H1 (cell line): ENCODE measurements around the gene PDE2A. TPM values are rescaled to one million over a fixed set of nuclear protein-coding genes. Genes with fewer than 3 reads are reported as not detected.

Experiments used
- CTCF ChIA-PET: fragments of 300-600 bp; sonication (Branson Sonifier 250); formaldehyde crosslinking; loops from one replicate; lab custom pipeline; 2021; ENCODE audit not compliant: partially characterized antibody; lab: Charles Lee
- POLR2A ChIA-PET: fragments of 300-600 bp; sonication (Branson Sonifier 250); formaldehyde crosslinking; loops from one replicate; lab custom pipeline; 2021; ENCODE audit warnings: inconsistent platforms; ENCODE audit not compliant: partially characterized antibody; lab: Charles Lee
- DNase-seq, 2 experiments: peaks; one replicate each; pipeline versions ENCODE4 v3.0.0 to v3.0.0-alpha.2; 2010 to 2022; ENCODE audit warnings: low spot score in 2 of 2, low read depth in 1 of 2, mixed read lengths in 1 of 2
- FAIRE-seq: peaks from 2 replicates; lab custom pipeline; 2011; peaks lifted over from hg19 to GRCh38; lab: Jason Lieb, UNC
- H2AFZ ChIP-seq: 2 replicates; pipeline ENCODE4 v1.8.1; 2012; ENCODE audit warnings: low read length, inconsistent platforms
- H2AK5ac ChIP-seq: 2 replicates; pipeline ENCODE4 v1.6.1; 2013; ENCODE audit warnings: low read depth, low read length
- H2BK120ac ChIP-seq: replicated peaks from 2 replicates; pipeline ENCODE3; 2013; ENCODE audit warnings: low read depth, low read length, inconsistent platforms
- H2BK12ac ChIP-seq: 2 replicates; pipeline ENCODE4 v1.6.1; 2013; ENCODE audit warnings: low read depth, low read length
- H2BK15ac ChIP-seq: 2 replicates; pipeline ENCODE4 v1.6.1; 2013; ENCODE audit warnings: low read length
- H2BK20ac ChIP-seq: 2 replicates; pipeline ENCODE4 v1.6.1; 2013; ENCODE audit warnings: low read length
- H2BK5ac ChIP-seq: 2 replicates; pipeline ENCODE4 v1.6.1; 2013; ENCODE audit warnings: low read depth, low read length
- H3K14ac ChIP-seq: 2 replicates; pipeline ENCODE4 v1.6.1; 2013; ENCODE audit warnings: inconsistent platforms; ENCODE audit not compliant: insufficient read length
- H3K18ac ChIP-seq: 2 replicates; pipeline ENCODE4 v1.6.1; 2013; ENCODE audit warnings: low read length; ENCODE audit errors: extremely low read depth
- H3K23ac ChIP-seq: 2 replicates; pipeline ENCODE4 v1.6.1; 2013; ENCODE audit warnings: inconsistent platforms; ENCODE audit not compliant: insufficient read length
- H3K23me2 ChIP-seq: 2 replicates; pipeline ENCODE4 v1.6.1; 2013; ENCODE audit warnings: low read depth, low read length
- H3K27ac ChIP-seq: 2 replicates; pipeline ENCODE4 v1.6.1; 2011; ENCODE audit warnings: low read depth, low read length, inconsistent platforms
- H3K27me3 ChIP-seq, 4 experiments: replicated peaks in 1 of 4; 1 replicate in 1 of 4; 2 replicates in 3 of 4; pipeline versions ENCODE4 v1.6.1 to v1.8.1; 2011 to 2013; ENCODE audit warnings: low read length in 3 of 4, mild to moderate bottlenecking in 3 of 4, inconsistent platforms in 2 of 4, mixed read lengths in 2 of 4, moderate library complexity in 1 of 4; ENCODE audit not compliant: control insufficient read depth in 3 of 4, insufficient read depth in 3 of 4; ENCODE audit errors: extremely low read depth in 1 of 4
- H3K36me3 ChIP-seq, 4 experiments: 2 replicates each; pipeline versions ENCODE4 v1.6.1 to v1.8.1; 2011 to 2013; ENCODE audit warnings: mild to moderate bottlenecking in 4 of 4, low read length in 3 of 4, moderate library complexity in 2 of 4, control low read depth in 1 of 4, inconsistent platforms in 1 of 4; ENCODE audit not compliant: insufficient read depth in 4 of 4, control insufficient read depth in 2 of 4
- H3K4ac ChIP-seq: replicated peaks from 2 replicates; pipeline ENCODE3; 2013; ENCODE audit warnings: low read length, low read depth, mixed read lengths, inconsistent platforms; ENCODE audit not compliant: insufficient read length
- H3K4me1 ChIP-seq, 4 experiments: replicated peaks in 1 of 4; 1 replicate in 1 of 4; 2 replicates in 3 of 4; pipeline versions ENCODE4 v1.6.1 to v1.8.1; 2011 to 2013; ENCODE audit warnings: low read length in 3 of 4, inconsistent platforms in 2 of 4, mixed read lengths in 1 of 4; ENCODE audit not compliant: insufficient read depth in 4 of 4, control insufficient read depth in 3 of 4
- H3K4me2 ChIP-seq, 2 experiments: 2 replicates each; pipeline versions ENCODE4 v1.6.1 to v1.8.1; 2011 to 2013; ENCODE audit warnings: low read depth in 2 of 2, low read length in 2 of 2, control low read depth in 1 of 2, inconsistent platforms in 1 of 2, mild to moderate bottlenecking in 1 of 2; ENCODE audit not compliant: insufficient read depth in 1 of 2
- H3K4me3 ChIP-seq, 4 experiments: fragments of 200-600, 300-600 bp in 1 of 4; sonication (generic), shearing (Covaris generic), sonication (Bioruptor Twin) in 1 of 4; 2 replicates each; pipeline versions ENCODE4 v1.5.1 to v1.8.1; 2011 to 2016; ENCODE audit warnings: low read length in 4 of 4, low read depth in 3 of 4, control low read depth in 2 of 4, inconsistent platforms in 2 of 4, mild to moderate bottlenecking in 2 of 4, mixed read lengths in 1 of 4, moderate library complexity in 1 of 4; ENCODE audit not compliant: insufficient read depth in 2 of 4; ENCODE audit errors: extremely low read depth in 1 of 4
- H3K56ac ChIP-seq: replicated peaks from 2 replicates; pipeline ENCODE3; 2013; ENCODE audit warnings: low read depth, mild to moderate bottlenecking, mixed read lengths, low read length, inconsistent platforms; ENCODE audit not compliant: insufficient read length
- H3K79me1 ChIP-seq: 2 replicates; pipeline ENCODE4 v1.6.1; 2013; ENCODE audit warnings: low read depth, low read length, control low read depth
- H3K79me2 ChIP-seq, 2 experiments: 2 replicates each; pipeline versions ENCODE4 v1.6.1 to v1.8.1; 2012 to 2013; ENCODE audit warnings: low read length in 2 of 2, mild to moderate bottlenecking in 2 of 2, inconsistent platforms in 1 of 2; ENCODE audit not compliant: insufficient read depth in 2 of 2, control insufficient read depth in 1 of 2
- H3K9ac ChIP-seq, 4 experiments: replicated peaks in 1 of 4; 1 replicate in 1 of 4; 2 replicates in 3 of 4; pipeline versions ENCODE4 v1.6.1 to v1.8.1; 2011 to 2013; ENCODE audit warnings: low read depth in 3 of 4, low read length in 3 of 4, control low read depth in 2 of 4, mild to moderate bottlenecking in 2 of 4, moderate library complexity in 2 of 4, inconsistent platforms in 1 of 4; ENCODE audit errors: extremely low read depth in 1 of 4
- H3K9me3 ChIP-seq, 2 experiments: 2 replicates each; pipeline versions ENCODE4 v1.6.1 to v1.8.1; 2012 to 2013; ENCODE audit warnings: mild to moderate bottlenecking in 2 of 2, moderate library complexity in 2 of 2, control low read depth in 1 of 2, inconsistent platforms in 1 of 2, low read depth in 1 of 2, low read length in 1 of 2, mixed read lengths in 1 of 2; ENCODE audit not compliant: insufficient read depth in 2 of 2
- H4K20me1 ChIP-seq, 2 experiments: replicated peaks in 1 of 2; 2 replicates each; pipeline versions ENCODE3 to v1.8.1; 2011 to 2013; ENCODE audit warnings: inconsistent platforms in 2 of 2, low read length in 2 of 2, mild to moderate bottlenecking in 1 of 2; ENCODE audit not compliant: insufficient read depth in 2 of 2, control insufficient read depth in 1 of 2
- H4K5ac ChIP-seq: 2 replicates; pipeline ENCODE4 v1.6.1; 2013; ENCODE audit warnings: low read length, low read depth, mixed read lengths, inconsistent platforms; ENCODE audit not compliant: insufficient read length
- H4K8ac ChIP-seq: 2 replicates; pipeline ENCODE4 v1.8.0; 2013; ENCODE audit warnings: mild to moderate bottlenecking, moderate library complexity, low read length, inconsistent platforms; ENCODE audit not compliant: insufficient read depth; ENCODE audit errors: extremely low read depth
- H4K91ac ChIP-seq: replicated peaks from 2 replicates; pipeline ENCODE3; 2013; ENCODE audit warnings: low read length, mixed read lengths, inconsistent platforms; ENCODE audit not compliant: insufficient read length
- BRCA1 ChIP-seq: IDR thresholded peaks from 2 replicates; pipeline ENCODE4 v1.6.1; 2012; ENCODE audit warnings: low read depth, low read length, improper control_type of control experiment
- JUND ChIP-seq: IDR thresholded peaks from 2 replicates; pipeline ENCODE4 v1.6.1; 2011; ENCODE audit warnings: mild to moderate bottlenecking, improper control_type of control experiment, low read length
- RFX5 ChIP-seq: IDR thresholded peaks from 2 replicates; pipeline ENCODE4 v1.6.1; 2011; ENCODE audit warnings: low read depth, low read length, improper control_type of control experiment, borderline replicate concordance
- SP1 ChIP-seq: IDR thresholded peaks from 2 replicates; pipeline ENCODE4 v1.6.1; 2011; ENCODE audit warnings: low read depth, low read length
- WGBS, 2 experiments: shearing (Covaris generic) in 1 of 2; methylation state at CpG; one replicate each; pipeline versions ENCODE4 v1.1.6 to v1.1.7; 2013 to 2015; ENCODE audit warnings: low lambda C conversion rate in 2 of 2, mixed read lengths in 2 of 2, inconsistent platforms in 1 of 2, low coverage in 1 of 2, missing lambda C conversion rate in 1 of 2; ENCODE audit not compliant: insufficient replicate concordance in 2 of 2, insufficient coverage in 1 of 2, insufficient read length in 1 of 2; ENCODE audit errors: extremely low coverage in 1 of 2, missing lambda C conversion rate in 1 of 2; 5-methylcytosine and 5-hydroxymethylcytosine counted together
- polyA plus RNA-seq, 7 experiments: library from polyadenylated mRNA; depleted of rRNA in 3 of 7; stranded (reverse) in 5 of 7; unstranded in 2 of 7; fragments of >200 nt in 5 of 7; fragments of 200-250 nt in 2 of 7; gene quantifications; 1 replicate in 5 of 7; 2 replicates in 1 of 7; 4 replicates in 1 of 7; pipeline versions ENCODE4 v1.2.1 to v1.2.3, GENCODE V29; 2011 to 2013; ENCODE audit warnings: missing spikeins in 2 of 7, mixed read lengths in 2 of 7
- total RNA-seq: library from RNA; stranded (reverse); fragmentation: NEBNext Ultra II Directional; extraction: Animal tissue kit (Norgen Biotek cat#: 25700); gene quantifications from 2 replicates; pipeline ENCODE4 v1.2.1, GENCODE V29; 2021

The PDE2A gene
- total and polyA plus RNA-seq, 2 of the 8 experiments (the other 6 are each of a cell fraction or from before 2014, with no cell fraction given) = 3.4 to 7.1 TPM

DNA sequence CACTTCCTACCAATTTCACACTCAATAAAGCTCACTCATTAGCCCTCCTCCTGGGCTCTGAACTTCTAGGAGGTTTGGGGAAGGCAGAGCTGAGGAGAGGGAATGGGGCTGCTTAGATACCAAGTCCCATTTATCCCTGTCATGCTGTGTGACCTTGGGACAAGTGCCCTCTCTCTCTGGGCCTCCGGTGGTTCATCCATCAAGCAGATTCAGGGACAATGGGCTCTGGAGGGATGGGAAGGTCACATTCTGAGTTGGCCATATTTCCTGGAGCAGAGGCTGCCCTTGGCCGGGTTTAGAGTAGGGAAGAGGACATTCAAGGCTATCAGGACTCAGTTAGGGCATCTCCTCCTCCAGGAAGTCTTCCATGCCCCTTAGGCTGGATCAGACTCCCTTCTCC, 66.7 kb downstream of the PDE2A start:
- Histone ChIP-seq H3K56ac (no peak overlapping the region), H3K27me3 (no peaks in the 10 kb centered on the region; a peak in 1 of 7 replicates), H2BK15ac (no peak overlapping the region), H3K23ac (no peak overlapping the region), H3K18ac (no peak overlapping the region), H2BK20ac (no peak overlapping the region), H3K36me3 (no peaks in the 10 kb centered on the region), H2BK5ac (no peak overlapping the region), H2BK120ac (no peak overlapping the region), H3K79me1 (no peaks in the 10 kb centered on the region), H2AFZ (no peak overlapping the region), H3K4me2 (no peak overlapping the region), H3K9ac (no peak overlapping the region), H3K14ac (no peak overlapping the region), H3K4ac (no peak overlapping the region), H2BK12ac (no peak overlapping the region), H3K27ac (no peak overlapping the region), H3K4me3 (no peak overlapping the region), H4K5ac (no peak overlapping the region), H4K8ac (no peak overlapping the region), H2AK5ac (no peak overlapping the region), H3K9me3 (no peaks in the 10 kb centered on the region), H3K4me1 (no peaks in the 10 kb centered on the region), H4K91ac (no peak overlapping the region), H4K20me1 (no peaks in the 10 kb centered on the region), H3K79me2 (no peaks in the 10 kb centered on the region), H3K23me2 (no peaks in the 10 kb centered on the region; the same call in 1 of the 2 replicates)
- POLR2A ChIA-PET = interaction anchor here (0.6 kb wide), 1 partner anchor 178 kb away, joined by 3 read pairs; no protein-coding TSS in a partner anchor
- DNase-seq = no peak
- FAIRE-seq = no peak
- WGBS, 2 experiments = 70% methylated on average over 2 of the region's 2 CpGs; no CpG with 5 or more reads in 1 of the 2 experiments
- TF ChIP-seq JUND (no peak), SP1 (no peak), BRCA1 (no peak), RFX5 (no peak)
- CTCF ChIA-PET = interaction anchor here (1.0 to 21.9 kb wide), 11 partner anchors 8 to 185 kb away, joined by 3 to 624 read pairs (median 18); partner anchors contain the start of gene PDE2A
